ENCODE data around the gene ZC3H12D.

Gene ZC3H12D

GRCh38 chr6:149436647-149437046 lies 48.2 kb downstream of the ZC3H12D start:
- no peak overlapping the region for H3K4me3 ChIP-seq (ENCODE audit: low read depth, low read length)
- no peak for TF ChIP-seq CTCF (IDR thresholded peaks at IDR 0.05; ENCODE audit: borderline replicate concordance, insufficient read depth, low read depth, low read length)

GRCh38 chr6:149435919-149436586 lies 48.8 kb downstream of the ZC3H12D start:
- H3K4me3 ChIP-seq (ENCODE audit: low read depth, low read length) = no peak overlapping the region
- TF ChIP-seq CTCF (IDR thresholded peaks at IDR 0.05; ENCODE audit: borderline replicate concordance, insufficient read depth, low read depth, low read length) = no peak

GRCh38 chr6:149433881-149434280 lies 50.9 kb downstream of the ZC3H12D start:
- TF ChIP-seq CTCF (IDR thresholded peaks at IDR 0.05; ENCODE audit: borderline replicate concordance, insufficient read depth, low read depth, low read length) = no peak
- H3K4me3 ChIP-seq (ENCODE audit: low read depth, low read length) = no peak overlapping the region

GRCh38 chr6:149433405-149433804 lies 51.4 kb downstream of the ZC3H12D start:
- no peak for TF ChIP-seq CTCF (IDR thresholded peaks at IDR 0.05; ENCODE audit: borderline replicate concordance, insufficient read depth, low read depth, low read length)
- no peak overlapping the region for H3K4me3 ChIP-seq (ENCODE audit: low read depth, low read length)

GRCh38 chr6:149431905-149432775 lies 52.7 kb downstream of the ZC3H12D start:
- peak; percentile 84 for TF ChIP-seq CTCF (IDR thresholded peaks at IDR 0.05; ENCODE audit: borderline replicate concordance, insufficient read depth, low read depth, low read length)

GRCh38 chr6:149429427-149430360 lies 55.1 kb downstream of the ZC3H12D start:
- TF ChIP-seq CTCF (IDR thresholded peaks at IDR 0.05; ENCODE audit: borderline replicate concordance, insufficient read depth, low read depth, low read length) = no peak
- no peak overlapping the region for H3K4me3 ChIP-seq (ENCODE audit: low read depth, low read length)

More at GRCh38 chr6:149431905-149432775, 52.7 kb downstream of the ZC3H12D start:
- no peak overlapping the region for H3K4me3 ChIP-seq (ENCODE audit: low read depth, low read length)

All from GM12875 (cell line).